Kidney (tissue), 14 donors: ENCODE measurements around the gene METTL14. TPM values are rescaled to one million over a fixed set of nuclear protein-coding genes. Genes with fewer than 3 reads are reported as not detected.

Source experiments
- DNase-seq, 5 donors: peaks; one replicate each; pipeline ENCODE4 v3.0.0-alpha.2; 2013 to 2020
- FAIRE-seq: peaks from 2 replicates; lab custom pipeline; 2012; peaks lifted over from hg19 to GRCh38; lab: Jason Lieb, UNC
- H3K27ac ChIP-seq, 2 donors: one replicate each; pipeline ENCODE4 v1.7.0; 2013; ENCODE audit warnings: low read depth in 2 of 2, low read length in 2 of 2, inconsistent platforms in 1 of 2
- H3K27me3 ChIP-seq: one replicate; pipeline ENCODE4 v1.7.1; 2013; ENCODE audit warnings: low read length, inconsistent platforms; ENCODE audit not compliant: control insufficient read depth, insufficient read depth
- H3K36me3 ChIP-seq, 3 donors: one replicate each; pipeline versions ENCODE4 v1.7.0 to v1.7.1; 2013; ENCODE audit warnings: low read length in 3 of 3, control low read depth in 1 of 3, inconsistent platforms in 1 of 3; ENCODE audit not compliant: insufficient read depth in 3 of 3, control insufficient read depth in 2 of 3
- H3K4me1 ChIP-seq, 3 donors: one replicate each; pipeline versions ENCODE4 v1.7.0 to v1.7.1; 2013; ENCODE audit warnings: low read length in 3 of 3, inconsistent platforms in 1 of 3, low read depth in 1 of 3; ENCODE audit not compliant: control insufficient read depth in 2 of 3, insufficient read depth in 2 of 3
- H3K4me3 ChIP-seq, 3 donors: one replicate each; pipeline versions ENCODE4 v1.7.0 to v1.8.1; 2013; ENCODE audit warnings: low read length in 3 of 3, control low read depth in 1 of 3, inconsistent platforms in 1 of 3
- H3K9ac ChIP-seq, 3 donors: one replicate each; pipeline versions ENCODE4 v1.7.0 to v1.7.1; 2013; ENCODE audit warnings: low read length in 3 of 3, control low read depth in 1 of 3, inconsistent platforms in 1 of 3
- H3K9me3 ChIP-seq, 3 donors: one replicate each; pipeline versions ENCODE4 v1.7.0 to v1.7.1; 2013; ENCODE audit warnings: low read length in 3 of 3, control low read depth in 1 of 3, inconsistent platforms in 1 of 3; ENCODE audit not compliant: control insufficient read depth in 2 of 3, insufficient read depth in 1 of 3
- CTCF ChIP-seq: IDR thresholded peaks from 3 replicates; pipeline ENCODE4 v1.5.1; 2012; ENCODE audit warnings: mild to moderate bottlenecking, moderate library complexity, borderline replicate concordance; ENCODE audit not compliant: insufficient read depth; ENCODE audit errors: extremely low read depth
- intact Hi-C: fragments of 100-400 bp; cut with DNase I; formaldehyde crosslinking; loops from one replicate; pipeline ENCODE4 v1.11.1; 2022
- polyA plus RNA-seq: library from polyadenylated mRNA; stranded (reverse); fragments of 350-450 nt; fragmentation: Illumina TruSeq; extraction: RNeasy Lipid Tissue Mini Kit (QIAGEN cat#74804); gene quantifications from one replicate; pipeline ENCODE4 v1.2.3, GENCODE V29; 2014; ENCODE audit warnings: low read depth, low replicate concordance; ENCODE audit not compliant: insufficient read depth
- total RNA-seq: library from RNA; stranded (reverse); fragmentation: NEBNext Ultra II Directional; extraction: Animal tissue kit (Norgen Biotek cat#: 25700); gene quantifications from one replicate; pipeline ENCODE4 v1.2.1, GENCODE V29; 2021
- donor health status: control.
- donor health status: control.
- donor health status: control.
- donor health status: control.
- donor health status: control.
- donor health status: DM: yes; HTN: yes; CAD: no.
- donor health status: Normal renal cell carcinoma (clear cell type).

The METTL14 gene
- total and polyA plus RNA-seq, 2 donors from 2014 or later = 10.1 to 46.4 TPM

DNA sequence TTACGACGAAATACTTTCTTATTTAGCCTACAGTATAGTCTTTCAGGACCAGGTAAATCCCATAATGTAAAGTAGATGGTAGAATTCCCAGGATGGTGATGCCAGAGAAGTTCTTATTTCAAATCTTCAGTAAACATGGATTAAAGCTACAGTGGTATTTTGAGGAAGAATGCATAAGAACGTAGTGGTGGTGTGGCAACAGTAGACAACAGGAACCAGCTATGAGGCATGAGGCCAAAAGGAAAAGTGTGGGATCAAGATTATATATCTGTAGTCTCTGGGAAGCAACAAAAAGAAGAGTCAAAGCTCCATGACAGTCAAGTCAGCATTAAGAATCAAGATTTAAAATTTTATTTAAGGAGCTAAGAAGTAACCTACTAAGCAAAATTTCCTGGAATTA lies 60.2 kb downstream of the METTL14 start:
- intact Hi-C loops = no loop called here
- no peak for FAIRE-seq
- no peaks in the 10 kb centered on the region for H3K27me3 ChIP-seq
- no peak overlapping the region for H3K4me3 ChIP-seq
- no peaks in the 10 kb centered on the region for H3K9me3 ChIP-seq
- no peak for DNase-seq
- peaks cover 0 to 5% (median 2%) of the 10 kb centered on the region in 3 donors for H3K36me3 ChIP-seq
- no peak overlapping the region for H3K27ac ChIP-seq
- no peak overlapping the region for H3K9ac ChIP-seq
- TF ChIP-seq CTCF = no peak
- no peaks in the 10 kb centered on the region for H3K4me1 ChIP-seq

GRCh38 chr4:118746251-118746919 lies 61.2 kb downstream of the METTL14 start:
- DNase-seq = no peak
- no peak for TF ChIP-seq CTCF
- Histone ChIP-seq H3K4me3 (no peak overlapping the region), H3K4me1 (no peaks in the 10 kb centered on the region), H3K27ac (no peak overlapping the region), H3K36me3 (peaks cover 0 to 2% (median 2%) of the 10 kb centered on the region in 3 donors), H3K27me3 (no peaks in the 10 kb centered on the region), H3K9ac (no peak overlapping the region), H3K9me3 (no peaks in the 10 kb centered on the region)
- no peak for FAIRE-seq
- intact Hi-C loops = no loop called here

- DNase-seq (no peak), FAIRE-seq (peak; percentile 62)
- intact Hi-C loops = no loop called here
- H3K9me3 ChIP-seq = no peaks in the 10 kb centered on the region
- H3K36me3 ChIP-seq = no peaks in the 10 kb centered on the region
- no peaks in the 10 kb centered on the region for H3K27me3 ChIP-seq
- H3K9ac ChIP-seq = no peak overlapping the region
- H3K4me1 ChIP-seq = peaks cover 0 to 3% (median under 1%) of the 10 kb centered on the region in 3 donors
- H3K27ac ChIP-seq = no peak overlapping the region
- TF ChIP-seq CTCF = no peak
- no peak overlapping the region for H3K4me3 ChIP-seq
These were observed 64.3 kb downstream of the METTL14 start for GRCh38 chr4:118749347-118749988.
